PC-3 (cell line): Measurements from ENCODE around the gene LRR1. TPM values are rescaled to one million over a fixed set of nuclear protein-coding genes. Genes with fewer than 3 reads are reported as not detected.

ENCODE experiments used
- ATAC-seq: fragments of 200-7000 bp; cut with Tn5 transposase; 2 replicates; pipeline ENCODE4 v1.9.1; 2020; ENCODE audit warnings: mild to moderate bottlenecking, moderate library complexity
- BruUV-seq: library from RNA; stranded (reverse); fragments of 400-500 nt; replicated peaks from 2 replicates; lab custom pipeline; 2021; lab: Mats Ljungman, UMichigan
- CTCF ChIA-PET: fragments of 300-600 bp; sonication (Branson Sonifier 250); formaldehyde crosslinking; loops from one replicate; lab custom pipeline; 2022; ENCODE audit warnings: antibody characterized with exemption; lab: Charles Lee
- POLR2A ChIA-PET: fragments of 300-600 bp; sonication (Branson Sonifier 250); formaldehyde crosslinking; loops from one replicate; lab custom pipeline; 2022; ENCODE audit warnings: antibody characterized with exemption; ENCODE audit not compliant: unreplicated experiment; lab: Charles Lee
- DNase-seq: peaks from one replicate; pipeline ENCODE4 v3.0.0-alpha.2; 2015
- H2AFZ ChIP-seq: fragments of 300-600 bp; sonication (generic); 2 replicates; pipeline ENCODE4 v1.6.0; 2016; ENCODE audit warnings: antibody characterized with exemption, low read length
- H3F3A ChIP-seq: fragments of 300-600 bp; sonication (generic); one replicate; pipeline ENCODE4 v1.6.0; 2017; ENCODE audit warnings: antibody characterized with exemption, low read length, control low read depth, mild to moderate bottlenecking; ENCODE audit not compliant: unreplicated experiment
- H3K27ac ChIP-seq: fragments of 300-600 bp; sonication (generic); 2 replicates; pipeline ENCODE4 v1.5.1; 2016; ENCODE audit warnings: mild to moderate bottlenecking, low read length
- H3K27me3 ChIP-seq: fragments of 300-600 bp; sonication (generic); 2 replicates; pipeline ENCODE4 v1.6.1; 2016; ENCODE audit warnings: low read length, mixed read lengths
- H3K36me3 ChIP-seq: fragments of 300-600 bp; sonication (generic); 2 replicates; pipeline ENCODE4 v1.6.1; 2016; ENCODE audit warnings: low read depth, mixed run types, low read length, mixed read lengths
- H3K4me1 ChIP-seq: fragments of 300-600 bp; sonication (generic); 2 replicates; pipeline ENCODE4 v1.5.1; 2016; ENCODE audit warnings: low read length; ENCODE audit not compliant: insufficient read depth
- H3K4me2 ChIP-seq: fragments of 300-600 bp; sonication (generic); 2 replicates; pipeline ENCODE4 v1.6.0; 2016; ENCODE audit warnings: low read length
- H3K4me3 ChIP-seq: fragments of 300-600 bp; sonication (generic); 2 replicates; pipeline ENCODE4 v1.5.1; 2016; ENCODE audit warnings: mild to moderate bottlenecking, low read length, mixed read lengths
- H3K79me2 ChIP-seq: fragments of 300-600 bp; sonication (generic); 2 replicates; pipeline ENCODE4 v1.6.1; 2017; ENCODE audit warnings: low read length, mixed read lengths
- H3K9ac ChIP-seq: fragments of 300-600 bp; sonication (generic); 2 replicates; pipeline ENCODE4 v1.6.0; 2016; ENCODE audit warnings: mild to moderate bottlenecking, low read length
- H3K9me2 ChIP-seq: fragments of 300-600 bp; sonication (generic); replicated peaks from 2 replicates; pipeline ENCODE4 v1.6.1; 2016; ENCODE audit warnings: mixed run types, low read length, mixed read lengths
- H3K9me3 ChIP-seq: fragments of 300-600 bp; sonication (generic); 2 replicates; pipeline ENCODE4 v1.6.1; 2016; ENCODE audit warnings: low read length, mixed read lengths
- H4K20me1 ChIP-seq: fragments of 300-600 bp; sonication (generic); 2 replicates; pipeline ENCODE4 v1.6.1; 2016; ENCODE audit warnings: low read length, mixed read lengths
- CTCF ChIP-seq: fragments of 300-600 bp; sonication (generic); conservative IDR thresholded peaks from 2 replicates; pipeline ENCODE4 v1.5.1; 2017; ENCODE audit warnings: antibody characterized with exemption, low read depth, mild to moderate bottlenecking, low read length
- EZH2 ChIP-seq: fragments of 300-600 bp; sonication (generic); IDR thresholded peaks from one replicate; pipeline ENCODE4 v1.6.1; 2017; ENCODE audit warnings: antibody characterized with exemption, mild to moderate bottlenecking, low read length; ENCODE audit not compliant: unreplicated experiment
- EZH2phosphoT487 ChIP-seq: fragments of 300-600 bp; sonication (generic); IDR thresholded peaks from 2 replicates; pipeline ENCODE4 v1.6.1; 2018; ENCODE audit warnings: mild to moderate bottlenecking, antibody characterized with exemption, low read length, borderline replicate concordance
- intact Hi-C: fragments of 100-400 bp; cut with micrococcal nuclease; formaldehyde crosslinking; loops from 2 replicates; pipeline ENCODE4 v1.9.0; 2023
- total RNA-seq: library from RNA; depleted of rRNA; stranded (reverse); fragments of >200 nt; gene quantifications from 2 replicates; pipeline ENCODE4 v1.2.3, GENCODE V29; 2014

LRR1 gene
- total RNA-seq, 1 experiment from 2014 or later, result 46.9 TPM

- H3F3A ChIP-seq, result no peaks in the 10 kb centered on the region
- ATAC-seq (no peak), DNase-seq (no peak)
- H3K36me3 ChIP-seq, result peaks cover 23% of the 10 kb centered on the region
- ChIA-PET POLR2A (no interaction called here), CTCF (no interaction called here)
- H3K9me2 ChIP-seq, result no peaks in the 10 kb centered on the region
- intact Hi-C loops, result no loop called here
- peaks cover 34% of the 10 kb centered on the region; the same call in 1 of the 2 replicates for H3K4me1 ChIP-seq
- H3K4me3 ChIP-seq, result no peak overlapping the region
- H4K20me1 ChIP-seq, result 0 out of 2 replicates have a peak, but pooled peaks cover 4% of the 10 kb centered on the region
- no peak for TF ChIP-seq CTCF
- no TSS peak for BruUV-seq
- H3K27me3 ChIP-seq, result no peaks in the 10 kb centered on the region
- no peak overlapping the region for H2AFZ ChIP-seq
- H3K4me2 ChIP-seq, result no peak overlapping the region
- H3K9me3 ChIP-seq, result no peaks in the 10 kb centered on the region
- H3K27ac ChIP-seq, result no peak overlapping the region
- peaks cover 89% of the 10 kb centered on the region for H3K79me2 ChIP-seq
- H3K9ac ChIP-seq, result no peak overlapping the region
Measured at GRCh38 chr14:49637534-49638078, 38.9 kb downstream of the LRR1 start.

GRCh38 chr14:49640540-49641417 lies 42.0 kb downstream of the LRR1 start:
- no TSS peak for BruUV-seq
- peak overlapping the region; percentile 17; the same call in 1 of the 2 replicates for H3K27ac ChIP-seq
- H3K9me3 ChIP-seq, result no peaks in the 10 kb centered on the region
- no peaks in the 10 kb centered on the region for H3K27me3 ChIP-seq
- TF ChIP-seq EZH2 (no peak), EZH2phosphoT487 (no peak), CTCF (no peak)
- H3K4me1 ChIP-seq, result peaks cover 30% of the 10 kb centered on the region; the same call in 1 of the 2 replicates
- intact Hi-C loops, result loop anchor here (2.0 kb wide), 1 partner anchor 20 kb away; no protein-coding TSS in a partner anchor
- H2AFZ ChIP-seq, result no peak overlapping the region
- 0 out of 2 replicates have a peak, but pooled peaks cover 4% of the 10 kb centered on the region for H4K20me1 ChIP-seq
- peaks cover 26% of the 10 kb centered on the region for H3K36me3 ChIP-seq
- DNase-seq (no peak), ATAC-seq (no peak)
- no peaks in the 10 kb centered on the region for H3F3A ChIP-seq
- no peak overlapping the region for H3K4me3 ChIP-seq
- no peaks in the 10 kb centered on the region for H3K9me2 ChIP-seq
- no peak overlapping the region for H3K9ac ChIP-seq
- ChIA-PET CTCF (no interaction called here), POLR2A (no interaction called here)
- no peak overlapping the region; the same call in 1 of the 2 replicates for H3K4me2 ChIP-seq
- peaks cover 66% of the 10 kb centered on the region for H3K79me2 ChIP-seq
